Fibroblast of gingiva (primary cell): ENCODE data around the gene MTHFD1.

Experiments used
- DNase-seq: peaks from one replicate; pipeline ENCODE4 v3.0.0-alpha.2; 2011; ENCODE audit warnings: low read depth

The MTHFD1 gene

GRCh38 chr14:64407329-64407728 lies 19.2 kb downstream of the MTHFD1 start:
- no peak for DNase-seq

DNA sequence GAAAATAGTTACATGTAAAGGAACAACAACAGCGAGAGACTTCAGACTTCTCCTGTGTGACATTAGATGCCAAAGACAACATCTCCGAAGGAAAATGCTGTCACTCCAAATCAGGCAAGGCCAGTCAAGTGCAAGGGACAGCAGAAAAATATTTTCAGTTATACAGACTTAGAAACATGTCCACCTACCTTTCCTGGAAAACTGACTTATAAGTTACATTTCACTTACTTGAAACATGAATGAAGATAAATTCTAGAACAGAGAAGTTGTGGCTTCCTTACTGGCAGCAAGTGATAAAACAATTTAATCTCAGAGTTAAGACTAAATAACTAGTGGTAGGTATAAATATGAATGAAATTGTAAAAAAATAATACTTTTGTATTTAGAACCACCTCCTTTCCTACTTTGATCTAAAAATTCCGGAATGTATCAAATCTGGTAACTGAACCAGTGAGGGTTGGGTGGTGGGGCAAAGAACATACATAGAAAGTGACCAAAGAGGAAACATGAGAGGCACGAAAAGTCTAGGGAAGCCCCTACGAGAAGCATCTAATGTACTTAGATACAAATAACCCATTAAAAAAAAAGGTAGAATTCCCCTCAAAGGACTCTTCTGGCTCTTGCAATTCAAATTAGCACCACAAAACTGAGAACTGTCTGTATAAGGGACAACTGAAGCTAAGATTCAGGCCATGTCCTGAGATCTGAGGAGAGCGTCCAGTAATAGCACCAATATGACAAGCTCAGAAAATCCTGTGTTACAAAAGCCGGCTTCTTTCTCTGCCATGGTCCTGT lies 21.2 kb downstream of the MTHFD1 start:
- no peak for DNase-seq

- peak; percentile 27 for DNase-seq
Observed at GRCh38 chr14:64410084-64410774, 22.1 kb downstream of the MTHFD1 start.

- DNase-seq: no peak
Observed at GRCh38 chr14:64411001-64411400, 22.8 kb downstream of the MTHFD1 start.

DNA sequence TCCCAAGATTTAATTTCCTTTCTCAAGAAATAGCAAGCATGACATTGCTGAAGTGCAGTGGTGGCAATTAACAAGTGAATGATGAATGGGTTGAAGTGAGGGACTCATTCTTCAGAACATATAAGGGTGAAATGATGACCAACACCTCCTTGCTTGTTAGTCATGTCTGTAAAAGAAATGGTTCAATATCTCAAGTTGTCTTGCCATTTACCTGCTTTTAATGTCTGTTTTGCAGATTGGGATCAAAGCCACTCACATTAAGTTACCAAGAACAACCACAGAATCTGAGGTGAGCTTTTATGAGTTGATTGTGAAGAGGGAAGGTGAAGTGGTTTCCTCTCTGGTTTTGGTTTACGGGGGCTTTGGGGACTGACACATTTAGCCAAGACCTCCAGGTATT lies 24.1 kb downstream of the MTHFD1 start:
- DNase-seq: no peak

DNA sequence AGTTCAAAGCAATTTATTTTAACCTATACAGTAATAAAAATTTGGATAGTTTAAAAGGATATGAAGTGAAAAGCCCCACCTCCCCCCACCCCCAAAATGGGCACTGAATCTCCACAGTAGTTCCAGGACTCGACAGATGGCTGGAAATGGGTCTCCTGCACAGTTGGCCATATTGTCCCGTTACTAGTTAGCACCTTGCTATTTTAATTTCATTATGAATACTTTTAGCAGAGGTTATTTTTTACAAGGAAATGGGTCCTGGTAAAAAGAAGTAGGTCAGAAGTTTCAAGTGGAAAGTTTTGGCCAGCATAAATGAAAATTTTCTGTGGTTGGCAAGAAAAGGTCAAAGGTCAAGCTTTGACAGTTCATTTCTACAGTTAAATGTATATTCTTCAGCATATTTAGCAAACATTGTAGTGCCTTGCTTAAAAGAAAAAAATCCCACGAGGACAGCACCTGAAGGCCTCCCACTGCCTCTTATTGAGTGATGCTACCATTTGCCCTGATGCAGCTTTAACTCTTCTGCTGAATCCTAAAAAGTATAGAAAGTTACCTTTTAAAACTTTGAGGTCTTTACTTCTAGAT lies 28.3 kb downstream of the MTHFD1 start:
- no peak for DNase-seq

- DNase-seq: no peak
Observed at GRCh38 chr14:64417055-64417770, 29.1 kb downstream of the MTHFD1 start.

GRCh38 chr14:64417771-64418125 lies 29.6 kb downstream of the MTHFD1 start:
- DNase-seq: no peak

- DNase-seq: no peak
Observed at GRCh38 chr14:64419003-64419402, 30.9 kb downstream of the MTHFD1 start.

GRCh38 chr14:64421166-64421565 lies 33.0 kb downstream of the MTHFD1 start:
- peak; percentile 76 for DNase-seq

- no peak for DNase-seq
Observed at GRCh38 chr14:64422005-64422404, 33.9 kb downstream of the MTHFD1 start.

GRCh38 chr14:64422756-64423155 lies 34.6 kb downstream of the MTHFD1 start:
- no peak for DNase-seq

GRCh38 chr14:64423987-64424386 lies 35.8 kb downstream of the MTHFD1 start:
- DNase-seq: peak; percentile 14

- no peak for DNase-seq
Observed at GRCh38 chr14:64434528-64434927, 46.4 kb downstream of the MTHFD1 start.

- peak; percentile 90 for DNase-seq
Observed at GRCh38 chr14:64438181-64438841, 50.2 kb downstream of the MTHFD1 start.

DNA sequence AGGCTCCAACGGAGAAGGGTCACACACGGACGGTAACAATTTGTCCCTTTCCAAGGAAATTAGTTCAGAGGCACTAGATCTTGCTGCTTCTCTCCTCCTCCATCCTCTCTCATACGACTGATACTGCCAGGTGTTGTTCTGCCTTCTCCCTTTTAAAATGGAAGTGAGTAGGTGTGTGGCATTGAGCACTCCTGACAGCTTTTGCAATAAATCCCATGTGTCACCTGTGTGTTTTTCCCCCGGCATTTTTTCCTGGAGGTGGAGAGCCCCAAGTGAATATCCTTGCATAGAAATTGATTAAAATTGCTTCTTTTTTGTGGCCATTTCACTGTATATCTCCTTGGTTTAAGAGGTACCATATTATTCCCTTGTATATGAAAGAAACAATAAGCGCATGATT lies 51.0 kb downstream of the MTHFD1 start:
- DNase-seq: no peak

DNA sequence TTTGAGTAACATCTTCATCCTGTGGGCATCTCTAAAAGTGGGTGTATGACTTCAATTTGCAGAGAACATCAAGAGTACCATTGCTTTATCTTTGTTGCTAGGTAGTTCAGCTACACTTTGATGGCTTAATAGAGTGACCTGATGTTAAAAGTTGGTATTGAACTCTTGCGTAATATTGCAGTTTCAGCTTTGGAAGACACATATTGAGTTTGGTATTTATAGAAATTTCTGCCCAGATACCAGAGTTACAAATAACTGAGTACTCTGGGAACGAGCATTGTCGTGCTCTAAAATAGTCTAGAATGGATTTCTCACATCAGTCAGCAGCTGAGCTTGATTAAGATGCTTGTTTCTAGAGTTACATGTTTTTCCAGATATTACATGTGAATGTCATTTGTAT lies 52.3 kb downstream of the MTHFD1 start:
- peak; percentile 87 for DNase-seq

DNA sequence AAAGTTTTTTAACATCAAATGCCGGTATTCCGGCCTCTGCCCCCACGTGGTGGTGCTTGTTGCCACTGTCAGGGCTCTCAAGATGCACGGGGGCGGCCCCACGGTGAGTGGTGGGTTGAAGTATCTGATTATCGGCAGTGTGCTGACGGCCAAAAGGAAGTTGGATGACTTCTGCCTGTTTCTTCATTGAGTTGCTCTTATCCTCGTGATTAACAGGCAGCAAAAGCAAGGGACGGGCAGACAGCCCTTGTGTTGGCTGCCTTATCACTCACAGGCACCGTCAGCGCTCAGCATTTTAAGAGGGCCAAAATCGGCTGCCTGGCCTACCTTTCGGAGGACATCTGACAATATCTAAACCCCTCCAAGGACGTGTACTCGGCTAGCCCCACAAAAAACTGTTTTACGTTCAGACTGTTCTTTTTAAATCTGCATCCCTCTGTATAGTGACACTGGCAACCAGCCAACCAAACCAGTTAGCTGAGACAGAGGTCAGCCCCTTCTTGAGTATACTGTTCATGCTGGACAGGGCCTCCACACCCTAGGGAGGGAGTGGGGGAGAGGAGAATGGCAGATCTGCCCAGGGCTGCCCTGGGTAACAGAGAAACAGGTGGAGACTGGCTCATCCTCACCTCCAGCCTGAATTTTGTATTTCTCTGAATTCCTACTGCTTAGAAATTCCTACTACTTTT lies 54.3 kb downstream of the MTHFD1 start:
- no peak for DNase-seq

DNA sequence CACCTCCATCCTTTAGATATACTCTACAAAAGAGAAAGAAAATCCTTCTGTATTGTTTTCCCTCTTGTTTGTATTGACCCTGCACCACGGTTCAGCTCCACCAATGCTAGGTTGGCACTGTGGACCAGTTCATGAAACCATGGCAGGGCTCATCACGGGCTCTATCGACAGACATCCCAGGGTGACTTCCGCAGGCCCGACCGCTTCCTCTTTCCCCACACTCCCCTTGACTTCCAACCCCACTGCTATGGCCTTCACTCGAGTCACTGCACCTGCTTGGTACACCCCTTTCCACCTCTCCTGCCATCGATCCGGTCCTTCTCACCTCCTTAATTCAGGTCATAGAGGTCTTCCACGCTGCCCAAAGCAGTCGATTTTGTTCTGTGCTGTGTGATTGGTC lies 56.0 kb downstream of the MTHFD1 start:
- no peak for DNase-seq

DNA sequence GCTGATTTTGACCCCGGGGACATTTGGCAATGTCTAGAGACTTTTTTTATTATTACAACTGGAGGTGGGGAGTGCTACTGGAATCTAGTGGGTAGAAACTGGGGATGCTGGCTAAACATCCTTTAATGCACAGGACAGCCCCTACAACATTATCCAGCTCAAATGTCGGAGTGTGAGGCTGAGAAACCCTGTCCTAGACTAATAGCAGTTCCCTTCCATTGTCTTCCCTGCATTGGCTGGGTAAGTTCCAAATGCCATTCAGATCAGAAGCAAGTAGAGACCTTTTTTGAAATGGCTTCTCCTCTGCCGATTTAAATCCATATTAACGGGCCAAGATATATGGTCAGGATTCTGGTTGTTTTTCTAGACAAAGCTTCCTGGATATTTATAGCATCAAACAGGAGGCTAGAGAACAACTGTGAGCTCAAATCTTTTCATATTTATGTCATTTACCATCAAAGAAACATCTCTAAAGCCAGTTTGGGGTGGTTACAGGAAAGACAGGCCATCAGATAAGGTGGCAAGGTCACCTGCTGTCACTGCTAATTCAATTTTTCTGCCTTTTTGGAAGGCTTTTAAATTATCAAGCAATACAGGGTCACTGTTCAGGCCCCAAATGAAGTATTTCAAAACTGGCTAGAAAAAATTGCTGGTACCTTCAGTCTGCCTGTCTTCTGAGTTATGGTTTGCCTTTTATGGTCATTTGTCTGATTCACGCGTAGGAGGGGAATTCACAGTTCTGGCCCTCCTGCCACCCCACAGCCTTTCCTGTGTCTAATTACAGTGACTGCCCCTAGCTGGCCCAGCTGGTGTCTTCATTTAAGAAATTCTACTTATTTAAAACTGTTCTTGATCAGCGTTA lies 57.1 kb downstream of the MTHFD1 start:
- DNase-seq: peak; percentile 31
